GM18505 (cell line): Measurements from ENCODE around the gene PRSS48.
"Not testable (repeated sequence)": the region's sequence is repeated elsewhere in the genome, so short reads cannot be mapped to it uniquely, and the experiment has no call there.

Source experiments
- ATAC-seq: cut with Tn5 transposase; IDR thresholded peaks from one replicate; pipeline ENCODE4 v1.9.1; 2021; ENCODE audit not compliant: unreplicated experiment
- POLR2A ChIP-seq: IDR thresholded peaks from 4 replicates; pipeline ENCODE4 v1.6.1; 2011; ENCODE audit warnings: borderline replicate concordance; ENCODE audit not compliant: insufficient read depth, insufficient read length; ENCODE audit errors: extremely low read depth

PRSS48 gene, protein sequence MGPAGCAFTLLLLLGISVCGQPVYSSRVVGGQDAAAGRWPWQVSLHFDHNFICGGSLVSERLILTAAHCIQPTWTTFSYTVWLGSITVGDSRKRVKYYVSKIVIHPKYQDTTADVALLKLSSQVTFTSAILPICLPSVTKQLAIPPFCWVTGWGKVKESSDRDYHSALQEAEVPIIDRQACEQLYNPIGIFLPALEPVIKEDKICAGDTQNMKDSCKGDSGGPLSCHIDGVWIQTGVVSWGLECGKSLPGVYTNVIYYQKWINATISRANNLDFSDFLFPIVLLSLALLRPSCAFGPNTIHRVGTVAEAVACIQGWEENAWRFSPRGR

DNA sequence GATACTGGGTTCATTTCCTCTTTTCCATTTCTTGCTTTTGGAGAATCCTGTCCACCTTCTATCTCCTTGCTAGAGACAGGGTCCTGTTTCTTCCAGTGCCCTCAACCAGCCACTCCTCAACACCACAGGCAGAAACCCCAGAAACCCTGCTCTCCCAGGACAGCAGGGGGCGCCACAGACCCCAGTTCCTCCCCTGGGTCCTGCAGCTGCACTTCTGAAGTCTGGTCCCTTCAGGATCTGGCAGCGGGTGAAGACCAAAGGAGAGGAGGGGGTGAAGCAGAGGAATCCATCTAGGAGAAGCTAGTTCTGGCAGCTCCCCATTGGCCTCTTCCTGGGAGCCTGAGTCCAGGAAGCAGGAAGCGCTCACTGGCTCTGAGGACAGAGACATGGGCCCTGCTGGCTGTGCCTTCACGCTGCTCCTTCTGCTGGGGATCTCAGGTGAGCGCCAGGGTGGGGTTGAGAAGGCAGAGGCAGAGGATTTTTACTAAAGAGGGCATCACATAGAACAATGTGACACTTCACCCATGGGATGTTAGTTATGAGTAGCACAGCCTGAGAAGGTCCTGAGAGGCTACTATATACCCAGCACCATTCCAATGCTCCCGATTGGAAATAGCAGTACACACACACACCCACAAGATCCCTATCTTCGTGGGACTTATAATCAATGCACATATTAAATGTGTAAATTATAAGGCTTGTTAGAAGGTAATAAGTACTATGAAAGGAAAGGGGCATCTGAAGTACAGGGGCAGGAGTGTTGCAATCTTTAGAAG is at the start of gene PRSS48:
TSS of gene PRSS48 (plus strand) at position 375 of the 776 bp plus-strand sequence. CDS start at position 387, 12 bp downstream.
- ATAC-seq: peak; percentile 58
- no peak for TF ChIP-seq POLR2A

DNA sequence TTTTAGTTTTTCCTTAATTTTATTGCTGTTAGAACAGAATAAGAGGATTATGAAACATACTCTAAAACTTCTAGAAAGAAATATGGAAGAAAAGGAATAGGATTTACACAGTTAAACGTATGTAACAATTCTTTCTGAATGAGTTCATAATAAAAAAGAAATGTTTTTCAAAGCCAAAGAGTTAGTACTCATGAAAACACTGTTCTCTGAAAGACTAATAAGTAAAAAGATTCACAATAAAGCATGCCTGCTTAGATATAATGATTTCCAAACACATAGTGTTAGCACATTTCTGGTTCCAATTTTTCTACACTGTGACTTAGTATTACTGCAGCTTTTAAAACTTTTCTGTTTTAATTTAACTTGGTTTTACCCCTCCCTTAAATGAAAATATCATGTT is 49.8 kb upstream of the PRSS48 start:
- ATAC-seq: no peak
- no peak for TF ChIP-seq POLR2A

DNA sequence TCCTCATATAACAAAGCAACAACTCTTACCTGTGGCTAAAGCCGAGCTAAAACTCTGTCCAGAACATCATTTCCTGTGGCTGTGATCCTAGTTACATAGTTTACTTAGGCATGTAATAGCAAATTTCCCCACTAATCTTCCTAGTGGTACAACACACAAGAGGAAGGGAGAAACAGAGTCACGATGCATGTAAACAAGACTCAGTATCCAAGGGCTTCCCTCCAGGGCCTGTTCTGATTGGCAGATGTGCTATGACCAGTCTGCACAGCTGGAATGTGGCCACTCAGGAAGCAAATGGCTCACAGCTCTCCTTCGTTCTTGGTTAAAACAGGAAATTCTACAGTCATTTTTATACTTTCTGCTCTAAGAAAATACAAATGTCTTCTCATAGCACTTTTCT is 49.2 kb upstream of the PRSS48 start:
- TF ChIP-seq POLR2A: no peak
- no peak for ATAC-seq

DNA sequence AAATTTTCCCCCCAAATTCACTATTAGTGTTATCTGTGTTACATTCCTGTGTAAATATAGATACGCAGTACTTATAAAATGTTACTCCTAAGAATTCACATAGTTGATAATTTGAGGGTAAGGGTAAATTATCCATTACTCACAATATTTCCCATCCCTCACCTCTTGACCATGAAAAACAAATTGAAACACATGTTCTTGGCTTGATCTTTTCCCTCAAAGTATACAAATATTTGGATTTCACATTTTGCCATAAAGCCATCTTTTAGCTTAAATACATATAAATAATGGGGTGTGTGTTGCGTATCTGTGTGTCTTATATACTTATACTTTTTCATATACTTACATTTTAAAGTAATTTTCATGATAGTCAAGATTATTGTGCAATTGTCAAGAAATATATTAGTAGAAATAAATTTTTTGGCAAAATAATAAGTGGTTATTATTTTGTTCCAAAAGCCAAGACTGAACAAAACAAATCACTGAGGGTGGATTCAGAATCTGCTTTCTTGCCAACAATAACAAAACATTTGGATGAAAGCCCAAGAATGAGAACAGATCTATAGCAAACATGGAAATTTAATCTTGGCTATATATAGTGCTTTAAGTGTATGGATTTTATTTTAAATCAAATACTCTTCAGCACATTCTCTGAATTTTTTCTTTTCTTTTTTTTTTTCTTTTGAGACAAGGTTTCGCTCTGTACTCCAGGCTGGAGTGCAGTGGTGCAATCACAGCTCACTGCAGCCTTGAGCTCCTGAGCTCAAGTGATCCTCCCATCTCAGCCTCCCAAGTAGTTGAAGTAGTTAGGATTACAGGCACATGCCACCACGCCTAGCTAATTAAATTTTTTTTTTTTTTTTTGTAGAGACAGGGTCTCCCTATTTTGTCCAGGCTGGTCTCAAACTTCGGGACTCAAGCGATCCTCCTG is 48.5 kb upstream of the PRSS48 start:
- TF ChIP-seq POLR2A: no peak
- no peak for ATAC-seq

DNA sequence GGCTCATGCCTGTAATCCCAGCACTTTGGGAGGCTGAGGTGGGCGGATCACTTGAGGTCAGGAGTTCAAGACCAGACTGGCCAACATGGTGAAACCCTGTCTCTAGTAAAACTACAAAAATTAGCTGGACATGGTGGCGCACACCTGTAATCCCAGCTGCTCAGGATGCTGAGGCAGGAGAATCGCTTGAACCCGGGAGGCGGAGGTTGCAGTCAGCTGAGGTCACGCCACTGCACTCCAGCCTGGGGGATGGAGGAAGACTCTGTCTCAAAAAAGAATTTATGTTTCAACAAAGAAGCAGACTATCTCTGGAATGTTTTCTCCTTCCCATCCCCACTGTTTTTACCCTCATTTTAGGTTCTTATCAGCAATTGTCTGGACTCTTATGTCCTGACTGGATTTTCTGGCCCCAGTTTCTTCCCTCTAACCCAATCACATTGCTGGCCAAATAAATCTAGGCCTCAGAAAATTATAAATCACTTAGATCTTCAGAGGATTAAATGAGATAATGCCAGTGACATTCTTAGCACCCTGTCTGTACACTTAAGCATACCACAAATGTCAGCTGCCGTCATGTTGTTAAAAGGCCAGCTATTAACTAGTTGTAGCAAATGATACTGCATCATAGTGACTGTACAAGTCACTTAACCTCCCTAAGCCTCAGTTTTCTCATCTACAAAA is 44.9 kb upstream of the PRSS48 start:
- no peak for TF ChIP-seq POLR2A
- ATAC-seq: no peak

DNA sequence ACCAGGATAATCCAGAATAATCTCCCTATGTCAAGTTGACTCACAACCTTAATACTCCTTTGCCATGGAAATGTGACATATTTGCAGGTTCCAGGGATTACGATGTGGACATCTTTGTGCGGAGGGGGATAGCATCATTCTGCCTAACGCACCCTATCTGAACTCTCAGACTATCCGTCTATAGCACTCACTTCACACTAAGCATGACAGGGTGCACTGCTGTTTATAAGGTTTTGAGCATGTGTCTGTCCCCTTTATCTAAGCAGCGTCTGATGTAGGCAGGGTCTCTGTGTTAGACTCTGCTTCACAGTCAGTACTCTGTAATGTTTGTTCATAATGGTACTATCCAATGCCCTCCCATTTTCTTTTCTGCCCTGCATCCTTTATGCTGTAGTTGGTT is 43.4 kb upstream of the PRSS48 start:
- TF ChIP-seq POLR2A: no peak
- ATAC-seq: no peak

DNA sequence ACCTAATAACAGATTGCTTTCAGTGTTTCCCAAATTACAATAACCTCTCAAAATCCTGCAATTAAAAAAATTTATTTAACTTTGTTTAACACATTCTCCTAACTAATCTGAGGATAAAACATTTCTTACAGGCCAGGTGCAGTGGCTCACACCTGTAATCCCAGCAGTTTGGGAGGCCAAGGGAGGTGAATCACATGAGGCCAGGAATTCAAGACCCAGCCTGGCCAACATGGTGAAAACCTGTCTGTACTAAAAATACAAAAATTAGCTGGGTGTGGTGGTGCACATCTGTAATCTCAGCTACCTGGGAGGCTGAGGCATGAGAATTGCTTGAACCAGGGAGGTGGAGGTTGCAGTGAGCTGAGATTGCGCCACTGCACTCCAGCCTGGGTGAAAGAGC is 41.6 kb upstream of the PRSS48 start:
- ATAC-seq: not testable (repeated sequence)

DNA sequence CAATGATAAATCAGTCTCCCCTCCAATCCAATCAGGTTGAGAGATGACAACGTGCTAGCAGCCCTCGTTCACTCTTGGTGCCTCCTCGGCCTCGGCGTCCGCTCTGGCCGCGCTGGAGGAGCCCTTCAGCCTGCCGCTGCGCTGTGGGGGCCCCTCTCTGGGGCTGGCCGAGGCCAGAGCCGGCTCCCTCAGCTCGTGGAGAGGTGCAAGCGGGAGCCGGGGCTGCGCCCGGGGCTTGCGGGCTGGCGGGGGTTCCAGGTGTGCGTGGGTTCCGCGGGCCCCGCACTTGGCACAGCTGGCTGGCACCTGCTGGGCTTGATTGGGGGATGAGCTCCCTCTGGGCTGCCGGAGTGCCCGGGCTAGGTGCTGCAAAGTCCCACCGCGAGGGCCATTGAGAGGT is 40.9 kb upstream of the PRSS48 start:
- no peak for ATAC-seq

DNA sequence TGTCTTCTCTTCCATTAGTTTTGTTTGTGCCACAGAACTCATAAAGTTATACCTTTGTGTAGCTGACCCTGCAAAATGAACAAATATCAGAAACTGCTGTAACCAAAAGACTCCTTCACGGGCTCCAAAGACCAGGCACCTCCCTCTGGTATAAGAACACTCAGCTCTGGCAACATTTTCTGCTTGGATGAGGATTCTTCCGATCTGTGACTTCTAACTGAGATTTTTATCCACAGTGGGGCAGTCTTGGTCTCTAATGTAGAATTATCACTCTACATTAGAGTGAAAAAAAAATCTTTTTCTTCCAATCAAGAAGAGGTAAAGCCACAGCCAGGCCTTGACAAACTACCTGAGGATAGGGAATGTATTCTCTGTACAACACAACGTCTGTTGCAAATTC is 38.5 kb upstream of the PRSS48 start:
- no peak for TF ChIP-seq POLR2A
- ATAC-seq: no peak

More for the DNA sequence above, 40.9 kb upstream of the PRSS48 start:
- no peak for TF ChIP-seq POLR2A

DNA sequence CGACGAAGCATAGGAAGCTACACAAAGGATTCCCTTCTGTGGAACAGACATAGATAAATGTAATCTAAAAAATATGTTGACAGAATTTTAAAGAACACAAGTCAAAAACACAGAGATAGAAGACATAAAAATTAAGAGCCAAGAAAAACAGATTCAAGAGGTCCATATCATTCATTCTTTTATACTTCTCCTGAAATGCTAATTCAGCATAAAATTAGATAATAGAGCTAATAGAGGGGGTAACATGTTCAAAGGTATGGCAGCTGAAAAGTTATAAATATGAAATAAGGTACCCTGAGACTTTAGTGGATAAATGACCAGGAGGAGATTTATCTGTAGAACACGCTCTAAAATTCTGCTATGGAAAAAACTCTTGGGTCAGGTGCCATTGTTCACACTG is 37.4 kb upstream of the PRSS48 start:
- no peak for TF ChIP-seq POLR2A
- ATAC-seq: no peak

DNA sequence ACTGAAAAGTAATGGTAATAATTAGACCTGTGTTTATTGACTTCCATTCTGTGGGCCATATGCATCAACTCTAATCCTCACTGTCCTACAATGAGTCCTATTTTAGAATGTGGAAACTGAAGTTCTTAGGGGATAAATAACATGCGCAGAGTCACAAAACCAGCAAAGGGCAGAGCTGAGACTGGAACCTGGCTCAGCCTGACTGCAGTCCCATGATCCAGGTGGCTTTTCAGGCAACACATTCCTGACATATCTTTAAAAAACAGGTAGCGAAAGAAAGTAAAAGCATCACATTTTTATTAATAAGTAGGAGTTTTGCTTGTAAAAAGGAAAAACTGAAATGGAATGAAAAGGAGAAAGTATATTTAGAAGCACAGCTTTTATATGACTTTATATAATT is 34.7 kb upstream of the PRSS48 start:
- TF ChIP-seq POLR2A: no peak
- no peak for ATAC-seq

DNA sequence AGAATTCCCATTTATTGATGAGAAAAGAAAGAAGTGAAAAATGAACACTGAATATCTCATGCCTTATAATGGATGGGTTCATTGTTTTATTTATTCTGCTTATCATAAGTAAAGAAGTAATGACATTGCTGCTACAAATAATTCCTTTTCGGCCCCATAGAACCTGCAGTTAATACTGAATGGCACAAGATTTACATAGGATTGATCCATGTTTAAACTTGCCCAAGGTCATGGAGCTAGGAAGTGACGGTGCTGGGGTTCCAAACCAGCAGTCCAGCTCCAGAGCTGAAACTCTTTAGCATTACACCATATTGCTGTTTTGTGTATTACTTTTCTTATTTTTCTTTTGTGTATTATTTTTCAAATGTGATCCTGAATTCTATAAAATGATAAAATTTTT is 30.2 kb upstream of the PRSS48 start:
- TF ChIP-seq POLR2A: no peak
- no peak for ATAC-seq

DNA sequence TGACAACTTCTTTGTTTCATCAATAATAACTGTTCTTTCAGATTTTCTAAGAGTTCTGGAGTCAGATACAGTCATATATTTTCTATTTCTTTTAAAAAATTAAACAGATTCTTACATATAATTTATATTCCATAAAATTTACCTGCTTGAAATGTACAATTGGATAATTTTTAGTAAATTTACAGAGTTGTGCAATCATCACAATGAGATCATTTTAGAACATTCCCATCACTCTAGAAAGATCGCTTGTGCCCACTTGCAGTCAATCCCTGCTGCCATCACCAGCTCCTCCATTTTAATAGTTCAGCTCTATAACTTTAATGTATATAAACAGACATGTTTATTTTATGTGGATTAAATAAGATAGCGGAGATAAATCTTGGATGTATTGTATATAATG is 29.6 kb upstream of the PRSS48 start:
- no peak for TF ChIP-seq POLR2A
- no peak for ATAC-seq
